Measurements from ENCODE around the gene SLC35C1. TPM values are rescaled to one million over a fixed set of nuclear protein-coding genes. Genes with fewer than 3 reads are reported as not detected.

SLC35C1 gene
- total RNA-seq, 5 donors from 2014 or later (not counting 1 experiment from before 2014, with no cell fraction given), result 8.3 to 27.0 (median 23.9) TPM

Other genes starting within 250 kb of the SLC35C1 start
- gene CHST1, start 139.5 kb upstream of the SLC35C1 start, total RNA-seq, result under 1 TPM in 1 of 5 donors, not detected in 4; 0.26 TPM
- 100 to 1,000 TPM in 2 of 5 donors, 10 to 100 TPM in 3; 54.0 to 198 (median 63.5) TPM for gene CRY2, start 42.3 kb downstream of the SLC35C1 start, total RNA-seq
- 1 to 10 TPM in 4 of 5 donors, under 1 TPM in 1; 0.90 to 9.9 (median 1.8) TPM for gene MAPK8IP1, start 80.5 kb downstream of the SLC35C1 start, total RNA-seq
- 1 to 10 TPM; 2.5 to 6.8 (median 4.6) TPM for gene FREY1, start 102.1 kb downstream of the SLC35C1 start, total RNA-seq
- 10 to 100 TPM; 49.4 to 87.5 (median 65.2) TPM for gene PEX16, start 112.7 kb downstream of the SLC35C1 start, total RNA-seq
- gene LARGE2, start 117.5 kb downstream of the SLC35C1 start, total RNA-seq, result 1 to 10 TPM; 2.5 to 9.6 (median 5.1) TPM

Data from T-cell (primary cell).